ENCODE results near the gene TADA2A.

TADA2A gene

GRCh38 chr17:37527249-37527851 is 120.7 kb downstream of the TADA2A start:
- DNase-seq (ENCODE audit: low read depth, low spot score), result peak; percentile 69
